Measurements from ENCODE around the gene ZHX3.
A peak's percentile ranks its signal among the peaks of the same experiment; 100 is the strongest.

ZHX3 gene

GRCh38 chr20:41317546-41318270, at the start of gene ZHX3:
ZHX3 (minus strand) TSS chr20:41317731; CDS start chr20:41204916, 112,815 bp downstream.
- peak; percentile 87 to 94 for DNase-seq

DNA sequence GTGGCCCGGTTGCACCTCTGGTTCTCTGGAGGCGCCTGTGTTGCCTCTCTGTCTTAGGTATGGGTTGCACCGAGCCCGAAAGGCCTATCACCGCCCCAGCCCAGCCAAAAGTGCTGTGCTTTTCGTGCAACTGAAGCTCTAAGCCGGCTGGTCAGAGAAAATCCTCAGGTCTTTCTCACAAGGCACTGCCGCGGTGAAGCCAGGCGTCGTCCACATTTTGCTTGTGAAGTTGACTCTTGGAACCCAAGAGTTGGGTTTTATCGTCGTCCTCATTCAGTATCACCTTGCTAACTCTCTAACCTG, 49.8 kb upstream of the ZHX3 start:
- no peak for DNase-seq

DNA sequence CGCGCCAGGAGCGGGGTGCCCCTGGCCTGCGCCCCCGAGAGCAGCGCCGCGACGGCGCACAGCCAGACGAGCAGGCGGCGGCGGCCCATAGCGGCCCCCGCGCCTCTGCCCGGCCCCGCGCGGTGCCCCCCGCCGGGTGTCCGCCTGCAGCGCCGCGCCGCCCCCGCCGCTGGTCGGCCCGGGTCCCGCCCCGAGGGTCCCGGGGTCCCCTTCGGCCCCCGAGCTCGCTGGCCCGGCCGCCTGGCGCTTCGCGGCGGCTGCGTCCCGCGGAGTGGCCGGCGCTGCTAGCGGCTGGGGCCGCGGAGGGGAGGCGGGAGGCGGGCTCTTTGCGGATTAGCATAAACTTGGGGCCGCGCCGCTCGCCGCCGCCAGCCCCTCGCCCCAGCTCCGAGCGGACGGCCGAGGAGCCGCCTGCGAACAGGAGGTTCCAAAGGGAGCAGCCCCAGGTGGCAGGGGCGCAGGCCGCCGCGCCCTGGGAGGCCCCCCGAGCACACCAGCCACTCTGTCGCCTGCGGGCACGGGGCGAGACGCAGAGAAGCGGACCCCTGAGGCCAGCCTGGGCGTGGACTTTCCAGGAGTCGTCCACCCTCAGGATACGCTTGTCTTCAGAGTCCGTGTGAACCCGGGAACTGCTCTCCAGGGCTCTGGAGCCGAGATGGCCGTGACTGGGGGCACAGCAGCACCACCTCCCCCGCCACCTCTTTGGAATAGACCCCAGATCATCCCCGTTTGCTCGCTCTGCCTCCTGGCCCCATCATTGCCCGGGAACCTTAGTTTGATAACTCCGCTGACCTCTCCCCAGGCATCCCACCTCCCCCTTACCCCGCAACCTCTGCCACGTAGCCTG, 49.2 kb upstream of the ZHX3 start, which contains the start of gene EMILIN3:
Gene EMILIN3, minus strand, starts transcription at position 273 of the 847 bp plus-strand sequence. Its CDS starts 184 bp downstream, at position 89.
- DNase-seq, result no peak

DNA sequence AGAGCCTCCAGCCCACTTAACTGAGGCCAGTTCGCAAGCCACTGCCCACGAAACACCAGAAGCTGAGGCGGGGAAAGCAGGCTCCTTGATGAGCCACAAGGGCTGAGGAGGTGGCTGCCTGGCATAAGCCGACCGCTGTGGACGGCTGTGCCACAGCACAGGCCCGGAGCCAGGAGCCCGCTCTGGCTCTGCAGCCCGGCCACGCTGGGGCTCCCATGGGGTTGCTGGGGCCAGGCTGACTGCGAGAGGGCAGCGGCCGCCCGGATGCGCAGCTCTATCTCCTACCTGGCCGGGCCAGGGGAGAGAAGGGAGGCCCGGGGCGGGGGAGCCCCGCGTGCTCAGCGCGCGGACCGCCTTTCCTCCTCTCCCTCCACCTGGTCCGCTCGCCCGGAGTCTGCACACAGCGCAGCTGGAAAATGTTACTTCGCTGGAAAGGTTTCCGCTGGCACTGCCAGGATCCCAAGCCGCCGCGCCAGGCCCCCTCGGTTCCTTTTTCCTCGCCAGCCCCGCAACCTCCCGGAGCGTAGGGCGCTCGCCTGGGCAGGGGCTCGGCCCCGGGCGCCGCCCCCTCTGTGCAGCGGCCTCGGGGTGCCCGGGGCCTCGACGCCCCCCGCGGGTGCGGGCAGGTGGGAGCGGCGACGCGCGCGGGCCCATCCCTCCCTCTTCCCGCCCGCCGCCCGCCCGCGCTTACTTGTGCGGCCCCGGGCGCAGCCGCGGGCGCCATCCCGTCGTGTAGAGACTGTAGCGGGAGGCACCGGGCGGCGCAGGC, 48.4 kb upstream of the ZHX3 start:
- DNase-seq, result no peak

- DNase-seq, result no peak
Observed at GRCh38 chr20:41364967-41365765, 47.6 kb upstream of the ZHX3 start.

- DNase-seq, result no peak
Observed at GRCh38 chr20:41364236-41364855, 46.8 kb upstream of the ZHX3 start.

DNA sequence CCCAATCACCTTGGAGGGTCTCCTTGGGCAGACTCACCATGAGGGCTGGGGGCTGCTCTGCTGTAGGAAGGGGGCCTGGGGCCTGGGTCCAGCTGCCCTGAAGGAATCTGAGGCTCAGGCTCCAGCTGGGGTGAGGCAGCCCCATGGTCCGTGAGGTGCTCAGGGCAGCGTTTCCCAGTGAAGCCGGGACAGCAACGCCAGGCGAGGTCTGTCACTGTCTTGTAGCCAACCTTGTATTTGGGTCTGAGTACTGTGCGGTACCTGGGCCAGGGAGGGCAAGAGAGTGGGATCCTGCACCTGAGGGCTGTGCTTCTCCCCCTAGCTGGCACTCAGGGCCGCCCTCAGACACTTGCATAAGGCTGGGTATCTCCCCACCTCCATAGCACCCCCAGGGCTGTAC, 46.1 kb upstream of the ZHX3 start:
- no peak for DNase-seq

GRCh38 chr20:41362748-41363140, 45.2 kb upstream of the ZHX3 start:
- no peak for DNase-seq

DNA sequence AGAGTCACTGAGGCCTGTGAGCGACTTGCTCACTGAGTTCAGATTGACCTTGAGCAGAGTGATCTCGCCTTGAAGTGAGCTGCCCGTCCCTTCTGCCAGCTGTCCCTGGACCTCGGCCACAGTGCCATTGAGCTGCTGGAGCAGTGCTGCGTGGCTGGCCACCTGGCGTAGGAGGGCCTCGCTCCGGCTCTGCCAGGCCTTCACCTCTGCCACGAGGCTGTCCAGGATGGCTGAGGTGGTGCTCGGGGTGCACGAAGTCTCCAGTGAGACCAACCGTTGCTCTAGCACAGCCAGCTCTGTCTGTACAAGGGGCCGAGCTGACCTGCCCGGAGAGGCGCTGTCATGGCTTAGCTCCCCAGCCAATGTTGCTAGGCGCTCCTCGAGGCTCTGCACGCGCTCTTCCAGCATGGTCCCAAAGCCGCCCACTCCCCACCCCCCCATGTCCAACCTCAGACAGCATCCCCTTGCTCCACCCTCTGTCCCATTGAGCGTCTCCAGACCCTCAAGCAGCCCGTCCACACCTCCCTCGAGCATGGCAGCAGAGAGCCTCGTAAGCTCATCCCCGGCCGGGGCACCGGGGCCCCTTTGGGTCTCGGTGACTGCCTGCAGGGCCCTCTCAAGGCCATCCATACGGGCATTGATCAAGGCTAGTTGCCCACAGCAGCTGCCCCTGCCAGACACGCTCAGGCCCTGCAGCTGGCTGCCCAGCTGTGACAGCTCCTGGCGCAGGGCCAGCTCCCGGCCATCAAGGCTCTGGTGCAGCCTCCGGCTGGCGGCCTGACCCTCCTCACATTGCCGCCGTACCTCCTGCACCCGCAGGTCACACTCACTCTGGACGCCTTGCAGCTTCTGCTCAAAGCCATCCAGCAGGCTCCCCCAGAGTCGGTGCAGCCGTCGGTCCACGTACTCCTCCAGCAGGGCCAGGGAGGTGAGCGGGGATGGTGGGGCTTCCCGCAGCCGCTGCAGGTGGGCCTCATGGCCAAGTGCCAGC, 44.5 kb upstream of the ZHX3 start:
- peak; percentile 38 to 66 for DNase-seq

DNA sequence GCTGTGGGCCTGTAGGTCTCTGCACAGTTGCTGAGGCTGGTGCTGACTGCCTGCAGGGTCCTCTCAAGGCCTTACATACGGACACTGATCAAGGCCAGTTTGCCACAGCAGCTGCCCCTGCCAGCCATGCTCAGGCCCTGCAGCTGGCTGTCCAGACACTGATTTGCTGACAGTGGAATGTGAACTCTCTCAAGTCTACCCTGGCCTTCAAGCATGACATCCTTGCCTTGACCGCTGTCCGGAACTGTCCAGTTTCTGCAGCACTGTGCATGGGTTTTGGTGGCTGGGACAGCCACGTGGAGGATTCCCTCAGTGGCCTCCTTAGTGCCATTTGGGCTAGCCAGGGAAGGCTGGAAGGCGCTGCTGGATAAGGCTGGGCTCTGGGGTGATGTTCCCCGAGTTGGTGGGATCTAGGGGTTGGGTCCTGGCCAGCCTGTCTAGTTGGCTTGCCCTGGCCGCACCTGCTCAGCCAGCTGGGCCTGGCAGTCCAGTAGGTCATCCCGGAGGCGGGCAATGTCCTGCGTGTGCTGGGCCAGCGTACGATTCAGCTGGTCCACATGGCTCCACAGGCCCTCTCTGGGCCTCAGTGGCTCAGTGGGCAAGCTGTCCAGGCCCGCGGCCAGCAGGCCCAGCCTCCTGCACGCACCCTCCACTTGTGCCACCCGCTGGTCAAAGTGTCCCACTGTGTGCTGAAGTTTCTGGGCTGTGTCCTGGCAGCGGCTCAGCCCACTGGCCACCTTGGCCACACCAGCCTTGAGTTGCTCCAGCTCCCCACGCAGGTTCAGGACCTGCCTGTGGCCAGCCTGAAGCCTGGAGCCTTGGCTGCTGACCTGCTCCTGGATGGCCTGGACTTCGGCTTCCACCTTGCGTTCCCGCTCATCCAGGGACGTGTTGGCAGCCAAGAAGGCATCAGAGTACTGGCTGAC, 43.6 kb upstream of the ZHX3 start:
- DNase-seq, result no peak

DNA sequence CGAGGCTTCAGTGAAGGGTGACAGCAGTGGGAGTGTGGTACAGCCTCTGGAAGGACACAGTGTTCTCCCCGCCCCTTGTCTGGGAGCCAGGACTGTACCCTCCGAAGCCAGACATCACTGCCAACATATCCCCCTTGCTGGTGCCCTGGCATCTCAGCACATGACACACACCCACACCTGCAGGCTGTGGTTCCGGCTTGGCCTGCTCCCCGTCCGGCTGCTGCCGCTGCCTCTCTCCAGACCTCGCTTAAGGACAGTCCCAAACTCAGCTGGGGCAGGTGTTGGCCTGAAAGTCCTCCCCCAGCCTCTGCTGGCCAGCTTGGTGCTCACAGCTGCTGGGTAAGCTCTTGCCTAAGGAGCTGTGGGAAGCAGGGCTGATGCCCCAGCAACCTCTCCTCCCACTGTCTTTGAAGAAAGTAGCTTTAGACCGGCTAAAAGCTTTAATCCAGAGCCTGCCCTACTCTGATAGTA, 42.0 kb upstream of the ZHX3 start:
- no peak for DNase-seq

DNA sequence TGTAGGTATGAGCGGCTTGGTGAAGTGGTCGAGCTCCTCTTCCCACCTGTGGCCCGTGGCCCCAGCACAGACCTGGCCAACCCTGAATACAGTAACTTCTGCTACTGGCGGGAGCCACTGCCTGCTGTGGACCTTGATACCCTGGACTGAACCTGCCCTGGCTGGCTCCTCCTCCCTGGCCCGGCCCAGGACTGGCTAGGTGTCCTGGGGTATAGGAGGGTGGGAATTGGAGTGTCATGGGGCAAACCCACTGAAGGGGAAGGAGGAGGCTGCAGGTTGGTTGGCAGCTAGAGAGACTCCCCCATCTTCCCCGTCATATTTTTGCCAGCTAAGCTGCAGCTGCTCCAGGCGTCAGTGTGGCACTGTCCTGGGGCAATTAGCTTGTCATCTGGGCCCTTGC, 41.2 kb upstream of the ZHX3 start:
- DNase-seq, result no peak

GRCh38 chr20:41358230-41358629, 40.7 kb upstream of the ZHX3 start:
- DNase-seq, result no peak

DNA sequence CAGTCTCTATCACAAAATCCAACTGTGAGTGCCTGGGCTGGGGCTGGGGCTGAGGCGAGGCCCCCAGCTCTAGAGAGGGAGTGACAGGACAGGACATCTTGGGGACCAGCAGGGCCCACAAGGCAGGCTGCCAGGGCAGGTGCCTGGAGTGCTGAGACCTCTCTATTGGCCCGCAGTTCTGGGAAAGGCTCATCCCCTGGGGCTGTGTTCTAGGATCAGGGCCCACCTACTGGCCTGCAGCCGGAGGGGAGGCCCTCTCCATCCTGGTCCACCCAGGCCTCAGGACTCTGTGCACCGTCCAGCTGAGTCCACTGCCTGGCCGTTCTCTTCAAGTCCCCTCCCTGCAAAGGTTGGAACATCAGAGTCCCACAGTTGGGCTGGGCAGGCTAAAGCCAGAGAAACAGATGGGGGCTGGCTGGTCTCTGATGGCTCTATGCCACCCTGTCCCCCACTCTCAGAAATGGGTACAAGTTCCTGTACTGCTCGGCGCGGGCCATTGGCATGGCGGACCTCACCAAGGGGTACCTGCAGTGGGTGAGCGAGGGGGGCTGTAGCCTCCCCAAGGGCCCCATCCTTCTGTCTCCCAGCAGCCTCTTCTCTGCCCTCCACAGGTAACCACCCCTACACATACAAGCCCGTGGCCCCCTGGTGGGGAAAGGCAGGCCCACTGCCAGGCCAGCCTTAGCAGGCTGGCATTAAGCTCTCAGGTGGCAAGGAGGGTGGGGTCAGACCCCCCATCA, 40.1 kb upstream of the ZHX3 start:
- DNase-seq, result no peak

DNA sequence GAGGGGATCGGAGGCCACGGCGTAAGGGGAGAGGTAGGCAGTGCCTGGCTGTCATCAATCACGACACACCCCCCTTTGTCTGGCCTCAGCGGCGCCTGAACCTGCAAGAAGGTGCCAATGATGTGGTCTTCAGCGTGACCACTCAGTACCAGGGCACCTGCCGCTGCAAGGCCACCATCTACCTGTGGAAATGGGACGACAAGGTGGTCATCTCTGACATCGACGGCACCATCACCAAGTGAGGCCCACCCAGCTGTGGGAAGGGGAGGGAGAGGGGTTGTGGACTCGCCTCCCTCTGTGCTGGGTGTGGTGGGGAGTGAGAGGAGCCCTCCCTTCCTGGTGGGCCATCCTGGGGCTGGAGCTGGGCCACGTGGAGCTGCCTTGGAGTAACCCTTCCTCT, 39.4 kb upstream of the ZHX3 start:
- DNase-seq, result no peak

DNA sequence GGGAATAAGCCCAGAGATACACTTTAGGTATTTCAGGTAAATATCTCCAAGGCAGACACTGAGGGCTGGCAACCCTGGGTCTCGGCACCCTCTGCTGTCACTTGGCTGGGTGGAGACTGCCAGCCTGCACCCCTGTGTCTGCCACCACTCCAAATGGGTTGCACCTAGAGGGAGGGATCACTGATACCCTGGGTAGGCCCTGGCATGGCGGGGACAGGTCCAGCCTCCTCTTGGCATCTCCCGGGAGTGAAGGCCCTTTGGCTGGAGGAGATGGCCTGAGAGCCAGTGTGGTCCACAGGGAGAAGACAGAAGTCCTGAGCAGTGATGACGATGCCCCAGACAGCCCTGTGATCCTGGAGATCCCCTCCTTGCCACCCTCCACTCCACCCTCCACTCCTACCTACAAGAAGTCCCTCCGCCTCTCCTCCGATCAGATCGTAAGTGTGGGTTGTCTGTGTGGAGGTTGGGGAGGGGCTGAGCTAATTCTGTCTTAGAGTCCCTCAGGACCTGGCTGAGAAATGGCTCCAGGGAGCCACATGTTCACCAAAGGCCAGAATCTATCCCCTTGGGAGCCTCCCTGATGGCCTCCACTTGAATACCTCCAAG, 38.2 kb upstream of the ZHX3 start:
- no peak for DNase-seq

- DNase-seq, result no peak
Observed at GRCh38 chr20:41355192-41355591, 37.7 kb upstream of the ZHX3 start.

- no peak for DNase-seq
Observed at GRCh38 chr20:41353530-41353929, 36.0 kb upstream of the ZHX3 start.

All from SHP77 (cell line).